Stimulated activated CD8-positive, alpha-beta memory T cell treated with anti-CD3 and anti-CD28 coated beads, Interleukin-7, amount 100 ng/mL, for 24 hours (primary cell): Measurements from ENCODE around the gene USP3.

Source experiments
- DNase-seq: peaks from one replicate; pipeline ENCODE4 v3.0.0-alpha.2; 2020; ENCODE audit warnings: low read depth

USP3 gene

DNA sequence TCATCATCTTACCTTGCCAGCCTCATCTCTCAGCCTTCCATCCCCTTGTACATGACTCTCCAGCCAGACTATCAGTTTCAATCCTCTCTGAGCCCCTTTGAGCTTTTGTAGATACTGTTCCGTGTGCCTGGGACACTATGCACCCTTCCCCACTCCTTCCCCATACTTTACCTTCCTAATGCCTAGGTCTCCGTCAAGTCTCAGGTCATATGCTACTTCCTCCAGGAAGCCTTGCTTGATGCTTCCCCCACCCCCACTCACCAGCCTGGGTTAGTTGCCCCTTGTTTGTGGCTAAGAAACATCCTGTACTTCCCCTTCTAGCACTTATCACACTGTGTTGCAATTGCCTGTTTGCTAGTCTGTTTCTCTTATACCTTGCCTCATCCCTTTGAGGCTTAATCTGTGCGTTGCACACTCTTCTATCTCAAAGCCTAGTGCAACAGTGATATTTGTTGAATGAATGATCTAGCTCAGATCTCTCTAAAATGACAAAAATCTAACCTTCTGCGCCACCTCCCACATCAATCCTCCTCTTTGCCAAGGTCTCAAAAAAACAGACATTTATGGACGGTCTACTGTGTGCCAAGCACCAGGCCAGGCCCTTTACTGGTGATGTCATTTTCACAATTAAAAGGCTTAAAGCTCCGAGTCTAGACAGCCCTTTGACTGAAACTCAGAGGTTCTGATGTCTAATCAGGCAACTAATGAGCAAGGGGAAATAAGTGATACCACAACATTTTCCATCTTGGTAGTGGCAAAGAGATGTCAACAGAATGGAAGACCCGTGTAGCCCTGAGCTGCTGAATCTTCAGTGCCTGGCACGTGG is 6.5 kb upstream of the USP3 start:
- DNase-seq = no peak

DNA sequence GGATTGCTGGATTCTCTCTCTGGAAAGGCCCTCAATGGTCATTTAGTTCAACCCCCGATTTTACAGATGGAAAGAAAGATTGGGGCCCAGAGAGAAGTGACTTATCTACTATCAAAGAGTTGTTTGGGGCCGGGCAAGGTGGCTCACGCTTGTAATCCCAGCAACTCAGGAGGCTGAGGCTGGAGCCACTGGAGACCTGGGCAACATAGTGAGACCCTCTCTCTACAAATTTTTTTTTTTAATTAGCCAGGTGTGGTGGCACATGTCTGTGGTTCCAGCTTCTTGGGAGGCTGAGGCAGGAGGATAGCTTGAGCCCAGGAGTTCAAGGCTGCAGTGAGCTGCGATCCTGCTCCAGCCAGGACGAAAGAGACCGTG is 5.2 kb upstream of the USP3 start:
- no peak for DNase-seq

DNA sequence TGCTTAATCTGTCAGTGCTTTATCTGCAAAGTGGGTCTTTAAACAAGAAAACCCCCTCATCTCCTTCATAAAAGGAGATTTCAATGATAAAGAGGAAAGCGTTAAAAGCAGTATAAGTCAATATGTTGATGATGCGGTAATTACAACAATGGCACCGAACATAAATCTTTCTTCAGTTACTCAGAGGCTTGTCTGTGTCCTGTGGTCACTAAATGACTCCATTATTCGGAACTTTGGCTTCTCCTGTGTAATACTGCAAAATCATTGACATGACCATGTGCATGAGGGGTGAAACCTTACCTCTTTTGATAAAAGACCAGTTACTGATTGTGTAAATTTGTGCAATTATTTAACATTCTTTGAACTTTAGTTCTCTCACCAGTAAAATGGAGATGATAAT is 4.8 kb upstream of the USP3 start:
- no peak for DNase-seq

DNA sequence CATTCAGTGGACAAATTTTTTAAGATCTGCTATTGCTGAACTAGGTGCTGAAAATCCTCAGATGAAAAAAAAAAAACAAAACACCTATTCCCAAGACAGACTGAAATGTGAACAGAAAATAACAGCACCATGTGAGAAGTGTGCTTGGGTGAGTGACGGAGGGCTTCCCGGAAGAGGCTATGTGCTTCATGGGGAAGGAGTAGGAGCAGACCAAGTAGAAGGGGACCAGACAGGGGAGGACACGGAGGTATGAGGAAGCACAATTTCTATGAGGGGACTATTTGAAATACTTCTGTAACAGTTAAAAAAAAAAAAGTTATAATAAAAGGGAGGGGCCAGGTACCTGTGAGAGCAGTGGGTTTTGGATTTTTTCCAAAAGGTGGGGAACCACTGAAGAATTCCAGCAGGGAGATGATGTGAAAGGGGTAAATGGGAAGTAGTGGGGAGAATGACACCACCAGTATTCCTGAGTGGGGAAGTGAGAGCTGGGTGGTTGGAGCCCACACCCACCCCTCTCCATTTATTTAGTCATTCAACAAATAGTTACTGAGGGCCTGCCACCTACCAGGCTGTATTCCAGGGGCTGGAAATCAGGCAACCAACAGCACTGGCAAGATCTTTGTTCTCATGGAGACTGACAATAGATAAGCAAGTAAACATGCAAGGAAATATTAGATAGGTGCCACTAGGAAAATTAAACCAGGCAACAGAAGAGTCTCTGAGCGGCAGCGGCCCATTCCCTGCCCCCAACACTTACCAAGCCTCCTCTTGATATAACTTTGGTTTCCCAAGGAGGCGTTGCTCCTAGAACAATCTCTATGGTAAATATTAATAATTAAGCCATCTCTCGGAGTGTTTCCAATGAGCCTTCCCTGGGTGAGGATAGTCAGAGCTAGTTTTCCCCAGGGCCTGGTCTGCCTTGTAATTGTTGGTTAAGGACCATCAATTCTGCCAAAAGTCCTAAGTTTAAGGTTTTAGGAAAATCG is 3.8 kb upstream of the USP3 start:
- DNase-seq = no peak

DNA sequence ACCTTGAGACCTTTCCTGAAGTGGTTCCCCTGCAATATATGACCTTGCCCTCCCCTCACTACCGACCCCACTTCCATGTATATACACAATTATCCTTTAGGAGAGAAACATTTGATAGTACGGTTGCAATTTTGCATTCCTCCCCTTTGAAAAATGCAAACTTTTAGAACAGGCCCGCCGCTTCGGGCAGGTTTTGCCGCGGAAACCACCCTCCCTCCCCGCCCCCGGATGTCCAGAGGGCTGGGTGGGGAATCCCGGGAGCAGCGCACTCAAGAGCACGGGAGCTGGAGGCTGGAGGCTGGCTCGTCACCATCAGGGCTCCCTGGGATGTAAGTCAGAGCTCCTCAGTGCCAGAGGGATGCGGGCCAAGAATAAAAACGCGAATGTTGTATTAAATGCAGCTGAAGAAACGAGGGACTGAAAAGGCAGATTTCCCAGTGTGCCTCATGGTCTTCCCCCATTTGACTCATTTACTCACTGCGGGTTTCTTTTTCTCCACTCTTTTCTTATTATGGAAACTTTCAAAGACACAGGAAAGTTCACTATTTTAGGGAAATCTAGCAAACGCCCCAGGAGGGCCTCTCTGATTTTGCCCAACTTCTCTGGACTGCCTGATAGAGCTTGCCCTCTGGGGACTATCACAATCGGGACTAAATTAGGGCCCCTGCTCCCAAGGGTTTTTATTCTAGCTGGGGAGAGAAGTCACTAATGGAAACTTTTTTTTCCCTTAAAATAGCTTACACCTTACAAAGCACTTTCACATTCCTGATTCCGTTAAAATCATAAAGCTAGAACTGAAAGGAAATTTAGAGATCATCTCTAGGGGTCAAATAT is 2.9 kb upstream of the USP3 start:
- DNase-seq = no peak

DNA sequence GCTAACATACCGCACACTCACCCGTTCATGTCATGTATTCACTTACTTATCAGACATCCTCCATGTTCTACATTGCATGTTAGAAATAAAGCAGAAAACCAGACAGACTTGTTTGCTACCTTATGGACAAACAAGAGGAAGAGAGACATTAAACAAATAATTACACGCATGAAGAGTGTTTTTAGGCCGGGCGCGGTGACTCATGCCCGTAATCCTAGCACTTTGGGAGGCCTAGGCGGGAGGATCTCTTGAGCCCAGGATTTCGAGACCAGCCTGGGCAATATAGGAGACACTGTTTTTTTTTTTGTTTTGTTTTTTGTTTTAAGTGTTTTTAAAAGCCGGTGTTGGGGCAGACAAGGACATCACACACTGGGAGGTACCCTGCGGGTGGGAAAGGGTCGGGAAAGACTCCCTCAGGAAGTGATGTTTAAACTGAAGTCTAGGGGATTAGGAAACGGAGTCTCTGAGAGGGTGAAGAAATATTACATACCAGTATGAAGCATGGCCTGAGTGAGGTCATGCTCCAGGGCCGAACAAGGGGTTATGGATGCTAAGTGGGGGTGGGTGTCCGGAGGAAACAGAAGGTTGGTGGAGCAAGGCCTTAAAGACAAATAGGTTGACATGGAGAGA is 2.1 kb upstream of the USP3 start:
- DNase-seq = no peak

DNA sequence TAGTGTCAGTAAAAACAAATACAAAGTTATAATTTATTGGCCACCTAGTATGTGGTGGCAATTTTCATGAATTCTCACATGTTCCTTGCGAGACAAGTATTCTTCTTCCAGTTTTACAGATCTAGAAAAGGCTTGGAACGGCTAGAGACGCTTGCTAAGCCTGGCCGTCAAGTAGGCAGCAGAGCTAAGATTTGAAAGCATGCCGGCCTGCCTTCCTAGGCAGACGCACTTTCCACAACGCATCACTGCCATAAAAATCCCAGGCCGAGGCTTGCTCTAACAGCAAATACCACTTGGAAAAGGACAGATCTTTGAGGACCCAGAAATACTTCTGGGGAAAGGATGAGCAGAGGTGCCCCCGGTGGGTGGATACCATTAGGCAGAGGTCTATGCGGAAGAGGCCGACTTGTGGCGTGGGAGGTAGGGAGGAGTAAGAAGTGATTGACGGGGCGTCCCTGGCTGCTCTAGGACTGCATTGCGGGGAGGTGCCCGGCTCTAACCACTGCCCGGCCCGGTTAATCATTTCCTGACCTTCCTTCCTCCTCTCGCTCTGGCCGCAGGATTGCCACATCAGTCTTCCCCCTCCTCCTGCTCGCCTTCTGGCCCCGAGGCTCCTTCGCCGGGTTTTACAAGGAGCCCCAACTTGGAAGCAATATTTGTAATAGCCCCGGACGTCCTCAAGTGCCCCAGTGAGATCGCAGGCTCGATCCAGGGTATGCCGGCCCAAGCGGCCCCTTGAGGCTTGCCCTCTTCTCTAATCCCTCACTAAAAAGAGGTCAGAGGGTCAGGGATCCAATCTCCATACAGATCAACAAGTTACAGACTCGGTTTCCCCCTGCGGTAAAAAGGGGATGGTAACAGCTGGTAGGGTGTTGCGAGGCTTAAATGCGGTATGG is 1.3 kb upstream of the USP3 start:
- peak; percentile 56 for DNase-seq

DNA sequence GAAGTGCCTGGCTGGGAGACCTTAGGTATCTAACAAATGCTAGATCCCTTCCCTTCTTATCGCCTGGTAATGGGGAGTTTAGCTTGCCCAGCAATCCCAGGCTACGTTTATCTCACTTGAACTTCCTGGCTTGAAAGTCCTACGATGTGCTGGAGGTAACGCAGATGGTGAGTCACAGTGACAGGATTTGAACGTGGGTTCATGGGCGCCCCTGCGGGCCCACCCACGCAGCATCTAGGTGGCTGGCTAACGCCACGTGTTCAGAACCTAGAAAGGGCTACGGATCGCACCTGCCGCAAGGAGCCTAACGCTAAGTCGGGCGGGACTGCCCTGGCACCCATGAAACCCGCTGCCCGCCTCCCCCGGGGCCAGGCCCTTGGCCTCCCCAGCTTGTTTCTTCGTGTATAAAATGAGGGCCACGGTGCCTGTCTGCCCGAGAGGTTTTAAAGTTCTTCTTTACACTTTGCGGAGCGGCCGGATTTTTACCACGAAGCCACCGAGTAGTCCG is 600 bp upstream of the USP3 start:
- DNase-seq = peak; percentile 69

DNA sequence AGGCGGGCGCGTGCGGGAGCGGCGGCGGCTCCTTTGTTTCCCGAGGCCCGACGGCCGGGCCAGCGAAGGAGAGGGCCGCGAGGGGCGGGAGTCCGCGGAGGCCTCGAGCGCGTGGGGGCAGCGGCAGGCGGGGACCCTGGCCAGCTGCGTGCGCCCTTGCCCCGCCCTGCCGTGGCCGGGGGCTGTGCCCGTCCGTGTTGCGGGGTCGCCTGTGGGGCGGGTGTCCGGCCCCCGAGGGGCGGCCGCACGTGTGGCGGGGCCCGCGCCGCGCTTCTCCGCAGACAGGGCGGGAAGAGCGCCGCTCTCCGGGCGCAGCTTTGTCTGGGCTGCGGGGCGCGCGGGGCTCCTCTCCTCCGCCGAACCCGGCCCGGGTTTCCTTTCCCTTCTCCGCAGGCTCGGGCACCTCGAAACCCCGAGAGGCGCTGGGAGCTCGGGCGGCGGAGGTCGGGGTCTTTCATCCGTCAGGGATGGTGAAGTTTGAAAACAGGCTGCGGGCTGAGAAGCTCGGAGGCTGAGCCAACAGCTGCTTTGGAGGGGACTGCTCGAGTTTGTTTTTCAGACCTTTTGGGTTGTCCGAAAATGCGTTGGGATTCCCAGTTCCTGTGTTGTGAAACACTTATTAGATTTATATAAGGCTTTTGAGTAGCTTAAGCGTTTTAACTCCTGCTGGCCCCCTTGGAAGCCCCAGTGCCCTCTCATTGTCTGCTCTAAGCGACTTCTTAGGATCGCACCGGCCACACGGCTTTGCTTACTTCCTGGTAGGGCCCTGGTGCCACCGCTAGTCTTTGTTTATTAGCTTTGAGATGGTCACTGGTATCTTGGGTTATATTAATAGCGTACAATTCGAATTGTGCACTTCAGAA is 817 bp downstream of the USP3 start:
- no peak for DNase-seq

DNA sequence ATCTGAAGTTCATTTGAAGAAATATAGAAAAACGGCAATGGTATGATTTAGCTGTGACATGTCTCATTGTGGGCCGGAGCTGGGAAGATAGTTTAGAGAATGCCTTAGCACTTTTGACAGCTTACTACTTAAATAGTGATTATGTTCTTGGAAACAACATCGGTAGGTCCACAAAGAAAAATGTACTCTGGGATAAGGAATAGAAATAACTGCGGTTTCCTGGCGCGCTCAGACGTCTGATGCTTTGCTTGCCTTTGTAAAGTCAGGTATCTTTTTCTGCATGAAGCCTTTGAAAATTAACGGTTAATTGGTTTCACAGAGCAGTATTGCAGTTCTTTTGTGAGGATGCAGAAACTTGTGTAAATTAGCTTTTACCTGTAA is 1.4 kb downstream of the USP3 start:
- DNase-seq = no peak

DNA sequence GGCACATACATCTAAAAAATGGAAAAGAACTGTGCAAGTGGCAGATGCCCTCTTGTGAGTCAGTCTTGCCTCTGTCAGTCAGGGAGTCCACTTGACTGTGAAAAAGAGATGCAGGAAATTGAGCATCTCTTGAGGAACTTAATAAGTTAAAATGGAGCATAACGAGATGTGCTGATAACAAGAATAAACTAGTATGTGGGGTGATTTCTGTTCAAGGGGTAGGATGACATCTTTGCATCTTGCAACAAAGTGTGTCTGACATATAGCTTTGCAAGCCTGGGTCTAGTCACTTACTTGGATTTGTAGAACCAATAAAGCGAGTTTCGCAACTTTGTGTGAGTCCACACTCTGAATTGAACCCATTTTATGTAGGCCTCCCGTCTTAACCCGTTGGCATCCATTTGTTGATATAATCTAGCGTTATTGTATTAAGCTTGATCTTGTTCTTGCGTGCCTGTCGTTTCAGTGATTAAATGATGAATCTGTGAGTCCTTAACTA is 2.2 kb downstream of the USP3 start:
- DNase-seq = no peak

DNA sequence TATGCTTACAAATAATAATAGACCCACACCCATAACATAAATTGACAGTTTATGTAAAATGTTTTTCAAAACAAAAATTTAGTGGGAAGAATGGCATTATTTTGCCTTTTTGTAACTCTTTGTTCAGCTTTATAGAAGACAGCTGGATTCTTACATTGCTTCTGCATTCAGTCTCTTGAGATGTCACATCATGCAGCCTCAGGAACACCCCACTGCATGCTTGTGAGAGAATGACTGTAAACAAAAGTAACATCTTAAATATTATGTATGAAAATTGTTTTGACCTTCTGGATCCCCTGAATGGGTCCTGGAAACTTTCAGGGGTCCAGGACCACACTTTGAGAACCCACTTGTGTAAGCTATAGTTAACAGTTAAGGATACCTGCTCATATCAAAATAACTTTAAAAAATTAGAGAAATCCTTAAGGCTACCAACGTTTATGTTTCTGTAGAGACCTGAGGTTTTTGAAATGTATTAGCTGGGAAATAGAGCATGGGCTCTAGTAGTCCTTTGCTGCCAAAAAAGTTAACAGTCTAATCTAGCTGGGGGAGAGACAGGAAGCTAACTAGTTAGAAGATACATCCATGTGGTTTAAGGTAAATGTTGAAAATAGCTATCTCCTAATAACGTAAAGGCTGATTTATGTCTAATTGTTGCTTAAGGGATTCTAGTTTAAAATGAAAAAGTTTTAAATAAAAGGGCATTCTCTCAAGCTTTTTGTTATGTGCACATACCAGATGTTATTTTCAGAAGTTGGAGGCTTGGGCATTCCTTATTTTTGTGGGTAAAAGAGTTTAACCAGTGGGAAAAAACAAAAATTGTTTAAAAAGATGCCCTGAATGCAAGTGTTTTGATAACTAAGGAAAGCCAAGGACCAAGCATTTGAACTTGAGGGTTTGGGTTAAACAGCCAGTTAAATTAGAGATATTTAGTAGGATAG is 3.8 kb downstream of the USP3 start:
- DNase-seq = no peak

DNA sequence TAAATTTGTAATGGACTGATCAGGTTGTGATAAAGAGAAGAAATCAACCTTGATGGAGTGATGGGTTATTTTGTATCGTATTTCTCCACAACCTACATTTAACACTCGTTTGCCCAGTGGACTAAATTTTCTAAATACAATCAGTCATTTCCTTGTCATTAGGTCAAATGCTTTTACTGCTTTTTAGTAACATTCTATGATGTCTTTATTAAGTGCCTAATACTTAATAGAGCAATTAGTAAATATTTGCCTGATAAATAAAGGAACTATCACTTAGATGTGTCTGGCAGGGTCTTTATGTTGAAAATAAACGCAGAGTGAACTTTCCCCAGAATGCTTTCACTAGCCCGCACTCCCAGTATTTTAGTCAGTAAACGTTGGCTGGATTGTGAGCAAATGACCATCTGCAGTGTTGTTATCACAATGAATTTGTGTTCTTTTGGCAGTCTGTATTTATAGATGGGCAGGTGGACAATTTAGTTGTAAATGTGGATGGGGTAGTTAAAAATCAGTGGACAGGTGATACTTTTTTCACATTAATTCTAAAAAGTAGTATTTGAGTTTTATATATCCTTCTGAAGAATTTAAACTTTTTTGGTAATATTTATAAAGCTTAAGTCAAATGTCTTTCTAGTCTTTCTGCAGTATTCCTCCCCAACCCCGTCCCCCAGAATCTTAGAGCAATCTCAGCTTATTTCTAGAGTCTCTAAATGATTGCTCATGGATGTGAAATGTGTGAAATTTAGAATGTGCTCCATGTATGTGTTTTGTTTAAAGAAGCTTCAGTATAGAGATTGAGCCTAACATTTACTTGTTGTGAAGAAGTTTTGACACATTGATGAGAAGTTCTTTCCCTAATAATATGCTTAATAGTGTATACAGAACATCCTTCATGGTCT is 4.9 kb downstream of the USP3 start:
- no peak for DNase-seq

DNA sequence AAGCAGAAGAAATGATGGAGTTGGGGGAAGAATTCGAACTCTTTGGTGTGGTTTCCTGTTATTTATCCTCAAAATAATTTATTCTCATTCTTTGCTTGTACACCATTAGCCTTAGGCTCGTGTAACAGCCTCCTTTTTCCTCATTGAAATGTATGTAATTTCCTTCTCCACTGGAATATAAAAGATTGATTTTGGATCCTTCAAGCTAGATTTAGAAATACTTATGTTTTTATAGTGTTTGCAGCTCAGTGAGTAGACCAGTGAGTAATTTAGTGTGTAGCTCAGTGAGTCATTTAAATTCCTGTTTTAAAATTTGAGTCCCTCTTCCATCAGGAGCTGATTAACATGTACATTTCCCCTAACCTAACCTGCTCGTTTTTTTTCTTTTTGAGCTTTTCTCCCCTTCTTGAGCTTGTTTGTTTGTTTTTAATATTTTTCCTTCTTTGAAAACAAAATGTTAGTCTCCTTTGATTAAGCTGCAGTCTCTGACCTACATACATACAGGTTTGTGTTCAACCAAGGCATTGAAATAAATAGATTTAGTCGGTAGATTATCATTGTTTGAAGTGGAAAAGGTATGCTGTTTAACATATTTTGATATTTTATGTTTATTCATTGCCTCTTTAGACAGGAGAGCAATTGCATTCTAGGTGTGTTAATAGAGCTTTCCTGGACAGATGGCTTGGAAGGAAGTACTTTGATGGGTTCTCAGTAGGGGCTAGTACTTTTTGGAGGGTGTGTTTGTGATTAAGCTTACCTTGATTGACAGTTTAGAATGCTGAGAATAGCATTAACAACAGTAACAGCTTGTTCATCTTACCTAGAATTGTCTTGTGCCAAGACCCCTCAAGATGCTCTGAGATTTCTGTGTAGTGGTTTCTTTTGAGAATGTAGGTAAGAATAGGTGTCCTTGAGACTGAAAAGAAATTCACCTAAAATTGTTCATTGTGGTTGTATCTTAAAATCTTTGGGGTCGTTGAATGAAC is 5.9 kb downstream of the USP3 start:
- DNase-seq = no peak

DNA sequence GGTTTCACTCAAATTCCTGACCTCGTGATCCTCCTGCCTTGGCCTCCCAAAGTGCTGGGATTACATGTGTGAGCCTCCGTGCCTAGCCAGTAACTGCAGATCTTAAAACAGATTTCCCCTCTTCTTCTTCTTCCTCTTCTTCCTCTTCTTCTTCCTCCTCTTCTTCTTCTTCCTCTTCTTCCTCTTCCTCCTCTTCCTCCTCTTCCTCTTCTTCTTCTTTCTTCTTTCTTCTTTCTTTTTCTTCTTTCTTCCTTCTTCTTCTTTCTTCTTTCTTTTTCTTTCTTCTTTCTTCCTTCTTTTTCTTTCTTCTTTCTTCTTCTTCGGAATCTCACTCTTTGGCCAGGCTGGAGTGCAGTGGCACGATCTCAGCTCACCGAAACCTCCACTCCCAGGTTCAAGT is 7.8 kb downstream of the USP3 start:
- DNase-seq = no peak

DNA sequence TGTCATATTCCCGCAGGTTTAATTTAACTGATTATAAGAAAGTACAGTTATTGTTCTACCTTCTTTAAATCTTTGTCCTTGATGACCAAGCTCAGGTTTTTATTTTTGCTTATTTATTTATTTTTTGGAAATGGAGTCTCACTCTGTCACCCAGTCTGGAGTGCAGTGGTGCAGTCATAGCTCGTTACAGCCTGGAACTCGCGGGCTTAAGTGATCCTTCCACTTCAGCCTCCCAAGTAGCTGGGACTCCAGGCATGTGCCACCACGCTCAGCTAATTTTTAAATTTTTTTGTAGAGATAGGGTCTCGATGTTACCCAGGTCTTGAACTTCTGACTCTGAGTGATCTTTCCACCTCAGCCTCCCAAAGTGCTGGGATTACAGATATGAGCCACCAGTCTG is 8.9 kb downstream of the USP3 start:
- DNase-seq = no peak
